Astrocyte (in vitro differentiated cells and primary cell): Measurements from ENCODE around the gene DMAP1.
A peak's percentile ranks its signal among the peaks of the same experiment; 100 is the strongest.

ENCODE experiments used
- CTCF ChIP-seq: IDR thresholded peaks from 2 replicates; pipeline ENCODE4 v1.5.1; 2011; ENCODE audit warnings: low read depth, mild to moderate bottlenecking, inconsistent platforms, low read length, moderate library complexity; ENCODE audit not compliant: insufficient read depth
- EZH2 ChIP-seq: IDR thresholded peaks from 2 replicates; pipeline ENCODE4 v1.6.1; 2012; ENCODE audit warnings: mild to moderate bottlenecking, low read length, inconsistent platforms; ENCODE audit not compliant: insufficient read depth

GRCh38 chr1:44237721-44238457 lies 24.6 kb downstream of the DMAP1 start:
- peak; percentile 17 for TF ChIP-seq CTCF
- no peak for TF ChIP-seq EZH2
